HG02938 (cell line): Measurements from ENCODE around the gene TSPO2.
"Not testable (repeated sequence)": the region's sequence is repeated elsewhere in the genome, so short reads cannot be mapped to it uniquely, and the experiment has no call there.

ENCODE experiments used
- ATAC-seq: cut with Tn5 transposase; IDR thresholded peaks from one replicate; pipeline ENCODE4 v1.9.1; 2021; ENCODE audit warnings: mild to moderate bottlenecking, moderate library complexity; ENCODE audit not compliant: unreplicated experiment

The TSPO2 gene

DNA sequence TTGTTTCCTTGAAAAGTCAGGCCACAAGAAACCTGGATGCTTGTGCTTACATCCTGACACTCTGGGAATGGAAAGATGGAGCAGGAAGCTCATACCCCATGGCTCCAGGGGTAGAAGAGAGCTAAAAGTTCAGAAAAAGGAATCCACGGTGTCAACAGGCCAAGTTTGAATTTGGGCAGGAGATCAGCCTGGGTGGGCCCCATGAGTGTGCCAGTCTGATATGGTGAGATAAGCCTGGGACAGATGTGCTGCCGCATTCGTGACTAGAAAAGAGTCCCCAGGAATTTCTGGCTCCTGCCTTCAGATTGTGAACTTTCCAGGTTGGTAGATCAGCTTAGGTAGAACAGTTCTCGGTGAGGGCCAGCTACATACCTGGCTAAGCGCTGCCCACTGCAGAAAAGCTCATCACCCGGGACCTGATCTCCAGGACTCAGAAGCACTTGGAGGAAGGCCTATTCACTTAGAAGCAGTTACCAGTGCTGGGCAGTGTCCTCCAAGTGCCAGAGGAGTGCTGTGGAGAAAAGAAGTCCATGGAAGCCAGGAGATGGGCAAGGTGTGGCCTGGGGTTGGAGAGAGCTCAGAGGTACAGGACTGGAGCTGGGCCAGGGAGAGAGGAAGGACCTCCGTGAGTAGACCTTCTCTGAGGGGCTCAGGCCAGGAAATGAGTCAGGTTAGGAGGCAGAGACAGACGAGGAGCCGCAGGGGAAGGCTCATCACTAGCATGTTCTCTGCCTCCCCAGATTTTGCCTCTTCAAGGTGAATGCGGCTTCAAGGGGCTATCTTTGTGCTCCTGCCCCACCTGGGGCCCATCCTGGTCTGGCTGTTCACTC is at the start of gene TSPO2:
Gene TSPO2, plus strand, starts transcription at position 242 of the 830 bp plus-strand sequence. Its CDS starts 519 bp downstream, at position 761.
- ATAC-seq, result no peak

DNA sequence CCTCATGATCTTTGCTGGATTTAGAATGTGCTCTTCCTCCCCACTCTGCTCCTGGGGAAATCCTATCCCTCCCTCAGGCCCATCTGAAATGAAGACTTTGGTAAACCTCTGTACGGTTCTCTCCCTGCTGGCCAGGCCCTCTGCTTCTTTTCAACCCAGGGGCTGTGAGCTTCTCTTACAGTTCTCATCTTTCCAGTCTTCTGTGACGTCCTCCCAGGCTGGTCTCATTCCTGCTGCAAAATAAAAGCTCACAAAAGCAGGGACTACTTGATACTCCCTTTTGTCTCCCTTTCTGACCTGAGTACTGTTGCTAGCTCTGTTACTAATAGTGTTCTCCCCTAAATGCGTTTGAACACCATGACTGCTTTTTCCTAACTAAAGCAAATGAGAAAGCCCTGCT is 49.5 kb upstream of the TSPO2 start:
- no peak for ATAC-seq

- no peak for ATAC-seq
These were observed 45.6 kb upstream of the TSPO2 start for GRCh38 chr6:40996591-40997233.

GRCh38 chr6:40997234-40997957 is 44.9 kb upstream of the TSPO2 start:
- no peak for ATAC-seq

GRCh38 chr6:40998661-40999060 is 43.6 kb upstream of the TSPO2 start:
- ATAC-seq, result no peak

DNA sequence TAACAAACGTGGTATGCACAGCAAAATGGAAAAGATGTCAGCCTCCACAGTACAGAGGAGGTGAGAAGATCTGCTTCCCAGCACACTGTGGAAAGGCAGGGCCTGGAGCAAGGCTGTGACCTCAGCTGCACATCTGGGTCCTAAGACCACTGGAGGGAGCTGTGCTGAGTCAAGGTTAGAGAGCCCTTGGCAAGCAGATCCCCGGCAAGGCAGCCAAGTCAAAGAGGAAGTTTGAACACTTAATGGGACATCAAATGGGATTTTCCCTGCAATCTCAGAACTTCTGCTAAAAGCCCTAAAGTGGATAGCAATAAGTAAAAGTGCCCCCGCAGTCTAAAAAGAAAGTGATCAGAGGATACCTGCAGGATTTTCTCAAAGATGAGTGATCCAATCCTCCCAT is 42.7 kb upstream of the TSPO2 start:
- ATAC-seq, result no peak

DNA sequence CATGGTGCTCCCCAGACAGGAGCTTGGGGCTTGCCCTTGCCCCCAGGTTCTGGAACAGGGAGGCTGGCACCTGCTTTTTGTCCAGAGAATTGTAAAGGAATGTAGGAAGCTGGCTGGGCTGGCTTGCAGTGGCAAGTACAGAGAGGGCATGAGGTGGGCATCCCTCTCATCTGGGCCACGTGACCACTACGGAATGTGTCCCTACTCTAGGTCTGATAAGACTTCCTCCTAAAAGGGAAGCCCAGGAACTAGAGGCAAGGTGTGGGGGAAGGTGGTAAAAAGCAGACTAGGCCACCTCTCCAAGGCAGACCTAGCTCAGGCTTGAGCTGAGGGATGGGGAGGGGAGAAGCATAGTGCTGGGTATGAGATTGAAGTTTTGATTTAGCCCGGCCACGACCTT is 42.0 kb upstream of the TSPO2 start:
- ATAC-seq, result no peak

DNA sequence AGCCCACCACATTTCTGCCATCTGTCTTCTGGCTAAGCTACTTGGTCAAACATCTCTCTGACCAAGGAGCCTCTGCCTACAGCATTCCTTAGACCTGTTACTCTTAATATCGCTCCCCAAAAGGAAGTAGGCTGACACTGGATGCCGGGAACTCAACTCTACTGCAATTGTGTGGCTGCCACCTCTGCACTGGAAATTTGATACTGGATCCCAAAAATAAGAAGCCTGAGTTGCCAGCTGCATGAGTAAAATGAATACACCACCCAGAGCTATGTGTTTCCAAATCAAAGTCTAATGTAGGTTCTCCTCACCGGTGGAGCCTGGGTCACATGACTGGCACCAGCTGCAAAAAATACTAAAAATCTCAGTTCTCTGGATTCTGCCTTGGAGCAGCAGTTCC is 40.1 kb upstream of the TSPO2 start:
- ATAC-seq, result no peak

DNA sequence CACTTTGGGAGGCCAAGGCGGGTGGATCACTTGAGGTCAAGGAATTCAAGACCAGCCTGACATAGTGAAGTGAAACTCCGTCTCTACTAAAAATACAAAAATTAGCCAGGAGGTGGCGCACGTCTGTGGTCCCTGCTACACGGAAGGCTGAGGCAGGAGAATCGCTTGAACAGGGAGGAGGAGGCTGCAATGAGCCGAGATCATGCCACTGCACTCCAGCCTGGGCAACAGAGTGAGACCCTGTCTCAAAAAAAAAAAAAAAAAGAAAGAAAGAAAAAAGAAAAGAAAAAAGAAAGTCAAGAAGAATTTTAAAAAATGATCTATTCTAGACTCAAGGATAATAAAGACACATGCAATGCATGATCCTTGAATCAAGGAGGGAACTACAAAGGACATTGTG is 36.0 kb upstream of the TSPO2 start:
- ATAC-seq, result not testable (repeated sequence)

DNA sequence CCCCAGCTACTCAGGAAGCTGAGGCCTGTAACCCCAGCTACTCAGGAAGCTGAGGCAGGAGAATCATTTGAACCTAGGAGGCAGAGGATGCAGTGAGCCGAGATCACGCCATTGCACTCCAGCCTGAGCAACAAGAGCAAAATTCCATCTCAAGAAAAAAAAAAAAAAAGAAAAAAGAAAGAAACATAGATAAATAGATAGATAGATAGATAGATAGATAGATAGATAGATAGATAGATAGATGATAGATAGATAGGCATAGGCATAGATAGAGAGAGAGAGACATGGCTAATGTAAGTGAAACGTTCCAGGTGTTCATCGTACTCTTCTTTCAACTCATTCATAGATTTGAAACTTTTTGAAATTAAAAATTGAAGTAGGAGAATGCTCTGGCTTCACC is 35.3 kb upstream of the TSPO2 start:
- ATAC-seq, result not testable (repeated sequence)

GRCh38 chr6:41008011-41008410 is 34.3 kb upstream of the TSPO2 start:
- no peak for ATAC-seq

DNA sequence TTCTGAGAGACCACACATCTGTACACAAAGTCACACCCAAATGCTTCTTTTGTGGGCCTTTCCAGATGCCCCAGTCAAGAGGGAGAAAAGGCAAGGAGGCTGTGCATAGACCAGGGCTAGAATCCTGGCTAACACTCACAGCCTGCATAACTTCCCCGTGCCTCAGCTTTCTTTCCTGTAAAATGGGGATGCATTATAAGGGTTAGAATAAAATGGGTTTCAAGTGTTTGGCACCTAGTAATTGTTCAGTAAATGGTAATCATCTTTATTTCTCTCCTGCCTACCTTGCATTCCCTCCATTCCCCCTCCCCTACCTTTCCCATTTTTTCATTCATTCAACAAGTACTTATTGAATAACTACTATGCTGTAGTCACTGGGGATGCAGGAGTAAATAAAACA is 32.6 kb upstream of the TSPO2 start:
- ATAC-seq, result no peak

- ATAC-seq, result no peak
These were observed 30.6 kb upstream of the TSPO2 start for GRCh38 chr6:41011673-41012072.

DNA sequence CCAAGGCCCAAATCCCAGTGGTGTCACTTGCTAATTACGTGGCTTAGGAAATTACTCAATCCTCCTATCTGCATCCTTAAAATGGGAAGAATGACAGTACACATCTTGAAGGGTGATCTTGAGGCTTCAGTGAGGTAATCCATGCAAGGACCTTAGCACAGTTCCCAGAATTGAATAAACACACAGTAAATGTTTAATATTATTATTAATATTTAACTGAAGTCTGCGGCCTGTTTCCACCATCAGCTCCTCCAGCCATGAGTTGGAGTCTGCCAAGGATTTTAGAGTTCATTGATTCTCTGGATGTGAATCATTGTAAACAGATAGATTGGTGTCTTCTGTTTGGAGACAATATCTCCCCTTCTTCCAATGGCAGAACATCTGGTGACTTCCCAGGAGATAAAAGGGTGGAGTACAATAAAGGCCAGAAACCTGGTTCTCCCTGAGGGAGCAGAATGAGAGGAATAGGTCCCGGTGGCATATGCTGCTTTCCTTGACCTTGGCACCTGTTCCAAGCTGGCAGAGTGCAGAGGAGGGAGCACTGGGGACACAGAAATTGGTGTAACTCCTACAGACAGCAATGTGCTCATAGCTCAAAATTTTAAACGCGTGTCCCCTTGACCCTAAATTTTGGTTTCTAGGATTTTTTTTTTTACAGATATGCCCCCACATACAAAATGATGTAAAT is 28.7 kb upstream of the TSPO2 start:
- no peak for ATAC-seq

DNA sequence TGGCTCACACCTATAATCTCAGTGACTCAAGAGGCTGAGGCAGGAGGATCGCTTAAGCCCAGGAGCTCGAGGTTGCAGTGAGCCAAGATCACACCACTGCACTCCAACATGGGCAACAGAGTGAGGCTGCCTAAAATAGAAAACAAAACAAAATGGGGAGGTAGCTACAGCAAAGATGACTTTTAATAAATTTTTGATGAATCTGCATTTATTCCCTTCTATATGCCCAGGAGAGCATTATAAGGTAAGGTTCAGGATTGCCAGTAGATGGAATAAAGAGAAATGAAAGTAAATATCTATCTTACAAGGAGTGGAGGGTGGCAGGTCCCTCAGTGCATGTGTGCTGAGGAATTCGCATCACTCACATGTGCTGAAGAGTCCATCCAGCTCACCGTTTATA is 27.5 kb upstream of the TSPO2 start:
- no peak for ATAC-seq

DNA sequence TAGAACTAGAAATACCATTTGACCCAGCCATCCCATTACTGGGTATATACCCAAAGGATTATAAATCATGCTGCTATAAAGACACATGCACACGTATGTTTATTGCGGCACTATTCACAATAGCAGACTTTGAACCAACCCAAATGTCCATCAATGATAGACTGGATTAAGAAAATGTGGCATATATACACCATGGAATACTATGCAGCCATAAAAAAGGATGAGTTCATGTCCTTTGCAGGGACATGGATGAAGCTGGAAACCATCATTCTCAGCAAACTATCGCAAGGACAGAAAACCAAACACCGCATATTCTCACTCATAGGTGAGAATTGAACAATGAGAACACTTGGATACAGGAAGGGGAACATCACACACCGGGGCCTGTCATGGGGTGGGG is 26.4 kb upstream of the TSPO2 start:
- not testable (repeated sequence) for ATAC-seq

GRCh38 chr6:41017663-41018062 is 24.6 kb upstream of the TSPO2 start:
- ATAC-seq, result no peak

- no peak for ATAC-seq
These were observed 20.4 kb upstream of the TSPO2 start for GRCh38 chr6:41021832-41022231.

DNA sequence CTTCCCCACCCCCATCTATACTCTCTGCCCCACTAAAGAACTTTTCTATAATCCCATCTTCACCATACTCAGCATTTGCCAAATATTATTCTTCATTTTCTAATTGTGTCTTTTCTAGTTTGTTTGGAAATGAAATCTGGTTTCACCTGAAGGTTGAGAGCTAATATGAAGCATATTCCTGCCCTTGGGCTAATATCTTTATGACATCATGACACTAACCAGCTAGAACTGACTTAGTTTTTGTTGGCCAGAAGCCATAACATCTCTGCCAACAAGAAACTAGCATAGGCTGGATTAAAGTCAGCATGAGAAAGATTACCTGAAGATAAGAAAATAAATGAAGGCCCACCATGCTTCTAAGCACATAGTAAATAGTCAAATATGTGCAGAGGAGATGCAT is 20.0 kb upstream of the TSPO2 start:
- no peak for ATAC-seq

DNA sequence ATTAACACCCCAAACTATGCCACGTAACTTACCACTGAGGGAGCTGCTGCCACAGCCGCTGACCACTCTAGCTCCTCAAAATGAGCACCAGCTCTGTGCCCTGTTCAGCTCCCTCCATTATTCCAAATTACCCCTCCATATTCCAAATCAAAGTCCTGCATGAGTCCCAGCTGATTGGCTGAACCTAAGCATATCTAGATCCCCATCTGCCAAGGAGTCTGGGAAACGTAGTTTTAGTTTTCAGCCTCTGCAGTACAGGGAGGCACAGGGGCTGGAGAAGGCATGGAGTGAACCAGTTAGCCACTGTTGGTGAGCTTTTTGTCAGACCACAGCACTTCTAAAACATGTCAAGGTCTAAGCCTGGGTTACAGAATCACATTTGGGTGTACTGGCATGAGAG is 19.2 kb upstream of the TSPO2 start:
- ATAC-seq, result no peak

- ATAC-seq, result no peak
These were observed 16.2 kb upstream of the TSPO2 start for GRCh38 chr6:41025966-41026530.
